ENCODE measurements around the gene C1orf105. TPM values are rescaled to one million over a fixed set of nuclear protein-coding genes. Genes with fewer than 3 reads are reported as not detected.

The C1orf105 gene
- total and polyA plus RNA-seq, 2 donors from 2014 or later: not detected

- Histone ChIP-seq H3K36me3 (ENCODE audit: control insufficient read depth in 2 of 3, insufficient read depth in 3 of 3, low read length in 3 of 3) (no peaks in the 10 kb centered on the region), H3K9me3 (ENCODE audit: control insufficient read depth in 2 of 3, insufficient read depth in 1 of 3, low read length in 3 of 3) (no peaks in the 10 kb centered on the region), H3K4me1 (ENCODE audit: control insufficient read depth in 2 of 3, insufficient read depth in 2 of 3, low read depth in 1 of 3, low read length in 3 of 3) (no peaks in the 10 kb centered on the region), H3K4me3 (ENCODE audit: low read length in 3 of 3) (no peak overlapping the region), H3K9ac (ENCODE audit: low read length in 3 of 3) (no peak overlapping the region), H3K27ac (ENCODE audit: low read depth in 2 of 2, low read length in 2 of 2) (no peak overlapping the region), H3K27me3 (ENCODE audit: control insufficient read depth, insufficient read depth, low read length) (no peaks in the 10 kb centered on the region)
- TF ChIP-seq, protein P1, sequence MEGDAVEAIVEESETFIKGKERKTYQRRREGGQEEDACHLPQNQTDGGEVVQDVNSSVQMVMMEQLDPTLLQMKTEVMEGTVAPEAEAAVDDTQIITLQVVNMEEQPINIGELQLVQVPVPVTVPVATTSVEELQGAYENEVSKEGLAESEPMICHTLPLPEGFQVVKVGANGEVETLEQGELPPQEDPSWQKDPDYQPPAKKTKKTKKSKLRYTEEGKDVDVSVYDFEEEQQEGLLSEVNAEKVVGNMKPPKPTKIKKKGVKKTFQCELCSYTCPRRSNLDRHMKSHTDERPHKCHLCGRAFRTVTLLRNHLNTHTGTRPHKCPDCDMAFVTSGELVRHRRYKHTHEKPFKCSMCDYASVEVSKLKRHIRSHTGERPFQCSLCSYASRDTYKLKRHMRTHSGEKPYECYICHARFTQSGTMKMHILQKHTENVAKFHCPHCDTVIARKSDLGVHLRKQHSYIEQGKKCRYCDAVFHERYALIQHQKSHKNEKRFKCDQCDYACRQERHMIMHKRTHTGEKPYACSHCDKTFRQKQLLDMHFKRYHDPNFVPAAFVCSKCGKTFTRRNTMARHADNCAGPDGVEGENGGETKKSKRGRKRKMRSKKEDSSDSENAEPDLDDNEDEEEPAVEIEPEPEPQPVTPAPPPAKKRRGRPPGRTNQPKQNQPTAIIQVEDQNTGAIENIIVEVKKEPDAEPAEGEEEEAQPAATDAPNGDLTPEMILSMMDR (IDR thresholded peaks at IDR 0.05; ENCODE audit: borderline replicate concordance, extremely low read depth, insufficient read depth): no peak
- FAIRE-seq: no peak
- intact Hi-C loops (cut with DNase I): no loop called here
- DNase-seq: peak in 2 of 5 donors; percentile 54
These were observed 59.9 kb downstream of the C1orf105 start for GRCh38 chr1:172480431-172480830.

DNA sequence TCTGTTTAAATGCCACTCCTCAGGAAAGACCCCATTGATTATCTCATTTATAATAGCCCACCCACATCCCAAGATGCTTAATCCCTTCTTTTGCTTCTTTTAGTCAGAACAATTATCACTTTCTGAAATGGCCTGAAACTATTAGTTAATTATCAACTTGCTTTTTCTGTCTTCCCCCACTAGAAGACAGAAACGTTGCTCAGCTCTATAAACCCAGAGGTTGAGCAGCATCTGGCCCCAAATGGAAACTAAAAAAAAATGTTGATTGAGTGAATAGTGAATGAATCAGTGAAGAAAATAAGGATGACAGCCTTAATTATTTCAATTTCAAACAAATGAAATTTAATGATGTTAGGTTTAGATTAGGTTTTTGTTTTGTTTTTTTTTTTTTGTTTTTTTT lies 61.6 kb downstream of the C1orf105 start:
- intact Hi-C loops (cut with DNase I): no loop called here
- no peak for DNase-seq
- Histone ChIP-seq H3K27ac (ENCODE audit: low read depth in 2 of 2, low read length in 2 of 2) (no peak overlapping the region), H3K9me3 (ENCODE audit: control insufficient read depth in 2 of 3, insufficient read depth in 1 of 3, low read length in 3 of 3) (no peaks in the 10 kb centered on the region), H3K4me3 (ENCODE audit: low read length in 3 of 3) (no peak overlapping the region), H3K27me3 (ENCODE audit: control insufficient read depth, insufficient read depth, low read length) (no peaks in the 10 kb centered on the region), H3K36me3 (ENCODE audit: control insufficient read depth in 2 of 3, insufficient read depth in 3 of 3, low read length in 3 of 3) (no peaks in the 10 kb centered on the region), H3K4me1 (ENCODE audit: control insufficient read depth in 2 of 3, insufficient read depth in 2 of 3, low read depth in 1 of 3, low read length in 3 of 3) (no peaks in the 10 kb centered on the region), H3K9ac (ENCODE audit: low read length in 3 of 3) (no peak overlapping the region)
- TF ChIP-seq, protein P1 (IDR thresholded peaks at IDR 0.05; ENCODE audit: borderline replicate concordance, extremely low read depth, insufficient read depth): no peak
- FAIRE-seq: no peak

DNA sequence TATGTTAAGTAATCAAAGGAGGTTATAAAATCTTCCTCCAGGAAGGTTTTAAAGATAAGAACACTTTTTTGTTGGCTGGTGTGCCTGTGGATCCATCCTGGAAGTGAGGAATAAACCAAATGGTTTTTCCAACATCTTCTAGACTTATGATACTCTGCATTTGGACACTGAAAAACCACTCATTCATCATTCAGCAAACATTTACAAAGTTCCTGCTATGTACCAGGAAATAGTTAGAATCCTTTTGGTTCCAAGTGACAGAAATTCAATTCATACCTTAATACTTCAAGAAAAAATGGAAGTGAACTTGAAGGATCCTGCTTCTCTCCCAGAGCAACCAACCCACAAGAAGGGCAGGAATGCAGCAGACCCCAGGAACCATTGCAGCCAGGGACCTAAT lies 63.0 kb downstream of the C1orf105 start:
- Histone ChIP-seq H3K27me3 (ENCODE audit: control insufficient read depth, insufficient read depth, low read length) (no peaks in the 10 kb centered on the region), H3K4me1 (ENCODE audit: control insufficient read depth in 2 of 3, insufficient read depth in 2 of 3, low read depth in 1 of 3, low read length in 3 of 3) (no peaks in the 10 kb centered on the region), H3K9ac (ENCODE audit: low read length in 3 of 3) (no peak overlapping the region), H3K4me3 (ENCODE audit: low read length in 3 of 3) (no peak overlapping the region), H3K36me3 (ENCODE audit: control insufficient read depth in 2 of 3, insufficient read depth in 3 of 3, low read length in 3 of 3) (no peaks in the 10 kb centered on the region), H3K27ac (ENCODE audit: low read depth in 2 of 2, low read length in 2 of 2) (no peak overlapping the region), H3K9me3 (ENCODE audit: control insufficient read depth in 2 of 3, insufficient read depth in 1 of 3, low read length in 3 of 3) (no peaks in the 10 kb centered on the region)
- intact Hi-C loops (cut with DNase I): no loop called here
- no peak for FAIRE-seq
- no peak for DNase-seq
- TF ChIP-seq, protein P1 (IDR thresholded peaks at IDR 0.05; ENCODE audit: borderline replicate concordance, extremely low read depth, insufficient read depth): no peak

- no peaks in the 10 kb centered on the region for H3K9me3 ChIP-seq (ENCODE audit: control insufficient read depth in 2 of 3, insufficient read depth in 1 of 3, low read length in 3 of 3)
- no peak overlapping the region for H3K27ac ChIP-seq (ENCODE audit: low read depth in 2 of 2, low read length in 2 of 2)
- H3K36me3 ChIP-seq (ENCODE audit: control insufficient read depth in 2 of 3, insufficient read depth in 3 of 3, low read length in 3 of 3): no peaks in the 10 kb centered on the region
- H3K27me3 ChIP-seq (ENCODE audit: control insufficient read depth, insufficient read depth, low read length): no peaks in the 10 kb centered on the region
- no peak overlapping the region for H3K9ac ChIP-seq (ENCODE audit: low read length in 3 of 3)
- H3K4me1 ChIP-seq (ENCODE audit: control insufficient read depth in 2 of 3, insufficient read depth in 2 of 3, low read depth in 1 of 3, low read length in 3 of 3): no peaks in the 10 kb centered on the region
- DNase-seq (no peak), FAIRE-seq (no peak)
- intact Hi-C loops (cut with DNase I): no loop called here
- TF ChIP-seq, protein P1 (IDR thresholded peaks at IDR 0.05; ENCODE audit: borderline replicate concordance, extremely low read depth, insufficient read depth): no peak
- H3K4me3 ChIP-seq (ENCODE audit: low read length in 3 of 3): no peak overlapping the region
These were observed 63.8 kb downstream of the C1orf105 start for GRCh38 chr1:172484252-172484651.
